Type B pancreatic cell (in vitro differentiated cells): Measurements from ENCODE around the gene FCAR. TPM values are rescaled to one million over a fixed set of nuclear protein-coding genes. Genes with fewer than 3 reads are reported as not detected.
"Not testable (repeated sequence)": the region's sequence is repeated elsewhere in the genome, so short reads cannot be mapped to it uniquely, and the experiment has no call there.

Experiments used
- DNase-seq: peaks from one replicate; pipeline ENCODE4 v3.0.0; 2021; ENCODE audit warnings: mixed read lengths; ENCODE audit not compliant: unreplicated experiment; ENCODE audit errors: extremely low spot score
- H3K27ac Mint-ChIP-seq: 2 replicates; pipeline ENCODE4 v1.8.0; 2021; ENCODE audit warnings: mild to moderate bottlenecking, mixed read lengths
- H3K27me3 Mint-ChIP-seq: 2 replicates; pipeline ENCODE4 v1.8.0; 2021; ENCODE audit warnings: mixed read lengths
- H3K36me3 Mint-ChIP-seq: 2 replicates; pipeline ENCODE4 v1.8.0; 2021; ENCODE audit warnings: mixed read lengths
- H3K4me1 Mint-ChIP-seq: one replicate; pipeline ENCODE4 v1.8.0; 2021; ENCODE audit warnings: mixed read lengths; ENCODE audit not compliant: unreplicated experiment
- H3K4me3 Mint-ChIP-seq: 2 replicates; pipeline ENCODE4 v1.8.0; 2021; ENCODE audit warnings: mild to moderate bottlenecking, mixed read lengths
- H3K9me3 Mint-ChIP-seq: 2 replicates; pipeline ENCODE4 v1.8.0; 2021; ENCODE audit warnings: mixed read lengths
- long read RNA-seq: library from polyadenylated mRNA; unstranded; transcript quantifications from one replicate; pipeline ENCODE4 v2.0.0, GENCODE V29; 2020
- total RNA-seq: library from RNA; stranded (reverse); gene quantifications from 2 replicates; pipeline ENCODE4 v1.2.1, GENCODE V29; 2021; ENCODE audit warnings: low replicate concordance
- TF ChIP-seq, protein P1 (sequence below): fragments of 200-600 bp; sonication (generic); conservative IDR thresholded peaks from 2 replicates; pipeline ENCODE4 v1.5.0; 2021; ENCODE audit warnings: antibody characterized with exemption, mild to moderate bottlenecking

FCAR gene
- total RNA-seq, result not detected in 2 replicates
- long read RNA-seq, result 0 reads

DNA sequence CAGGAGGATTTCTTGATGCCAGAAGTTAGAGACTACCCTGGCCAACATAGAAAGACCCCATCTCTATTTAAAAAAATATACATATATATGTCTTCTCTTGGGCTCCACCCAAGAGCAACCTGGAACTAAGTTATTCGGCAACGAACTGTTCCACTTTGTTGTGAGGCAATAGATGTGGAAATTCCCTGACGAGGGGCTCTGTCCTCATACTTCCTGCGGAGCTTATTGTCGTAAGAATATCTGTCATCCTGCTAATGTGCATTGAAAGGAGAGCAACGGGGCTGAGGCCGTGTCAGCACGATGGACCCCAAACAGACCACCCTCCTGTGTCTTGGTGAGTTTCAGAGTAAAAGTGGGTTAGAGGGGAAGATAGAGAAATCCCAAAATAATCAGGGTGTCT is at the start of gene FCAR:
Gene FCAR, plus strand, starts transcription at position 246 of the 400 bp plus-strand sequence. Its CDS starts 55 bp downstream, at position 301.
- H3K4me1 Mint-ChIP-seq, result no peaks in the 10 kb centered on the region
- H3K27me3 Mint-ChIP-seq, result no peaks in the 10 kb centered on the region
- no peak for DNase-seq
- TF ChIP-seq, protein P1, sequence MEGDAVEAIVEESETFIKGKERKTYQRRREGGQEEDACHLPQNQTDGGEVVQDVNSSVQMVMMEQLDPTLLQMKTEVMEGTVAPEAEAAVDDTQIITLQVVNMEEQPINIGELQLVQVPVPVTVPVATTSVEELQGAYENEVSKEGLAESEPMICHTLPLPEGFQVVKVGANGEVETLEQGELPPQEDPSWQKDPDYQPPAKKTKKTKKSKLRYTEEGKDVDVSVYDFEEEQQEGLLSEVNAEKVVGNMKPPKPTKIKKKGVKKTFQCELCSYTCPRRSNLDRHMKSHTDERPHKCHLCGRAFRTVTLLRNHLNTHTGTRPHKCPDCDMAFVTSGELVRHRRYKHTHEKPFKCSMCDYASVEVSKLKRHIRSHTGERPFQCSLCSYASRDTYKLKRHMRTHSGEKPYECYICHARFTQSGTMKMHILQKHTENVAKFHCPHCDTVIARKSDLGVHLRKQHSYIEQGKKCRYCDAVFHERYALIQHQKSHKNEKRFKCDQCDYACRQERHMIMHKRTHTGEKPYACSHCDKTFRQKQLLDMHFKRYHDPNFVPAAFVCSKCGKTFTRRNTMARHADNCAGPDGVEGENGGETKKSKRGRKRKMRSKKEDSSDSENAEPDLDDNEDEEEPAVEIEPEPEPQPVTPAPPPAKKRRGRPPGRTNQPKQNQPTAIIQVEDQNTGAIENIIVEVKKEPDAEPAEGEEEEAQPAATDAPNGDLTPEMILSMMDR, result no peak
- H3K27ac Mint-ChIP-seq, result no peak within 1 kb of the TSS
- H3K36me3 Mint-ChIP-seq, result no peaks in the 10 kb centered on the region
- no peaks in the 10 kb centered on the region for H3K9me3 Mint-ChIP-seq
- H3K4me3 Mint-ChIP-seq, result no peak within 1 kb of the TSS

GRCh38 chr19:54824416-54824815 is 49.6 kb upstream of the FCAR start:
- not testable (repeated sequence) for H3K27ac Mint-ChIP-seq, DNase-seq, H3K4me1 Mint-ChIP-seq, H3K4me3 Mint-ChIP-seq, H3K27me3 Mint-ChIP-seq, H3K9me3 Mint-ChIP-seq, H3K36me3 Mint-ChIP-seq

- not testable (repeated sequence) for H3K27ac Mint-ChIP-seq, H3K4me1 Mint-ChIP-seq, H3K9me3 Mint-ChIP-seq, H3K27me3 Mint-ChIP-seq, H3K36me3 Mint-ChIP-seq, DNase-seq, H3K4me3 Mint-ChIP-seq
These were observed 48.7 kb upstream of the FCAR start for GRCh38 chr19:54825326-54825725.

DNA sequence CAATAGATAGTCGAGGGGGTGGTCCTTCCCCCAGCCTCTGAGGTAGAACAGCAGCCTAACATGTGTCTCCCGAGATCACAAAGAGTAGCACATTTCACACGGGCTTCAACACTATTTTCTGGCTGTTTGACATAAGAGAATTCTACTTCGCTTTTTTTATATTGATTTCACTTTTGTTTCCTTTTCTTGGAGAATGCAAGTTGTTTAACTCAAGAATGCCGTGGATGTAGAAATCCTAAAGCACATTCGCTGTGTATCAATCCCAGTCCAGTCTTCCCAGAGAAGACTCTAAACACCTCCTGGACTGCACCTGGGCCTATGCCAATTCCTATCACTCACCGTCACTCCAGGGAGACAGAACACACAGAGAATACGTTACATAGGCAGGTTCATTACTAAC is 46.0 kb upstream of the FCAR start:
- H3K27me3 Mint-ChIP-seq, H3K27ac Mint-ChIP-seq, DNase-seq, H3K36me3 Mint-ChIP-seq, H3K4me3 Mint-ChIP-seq, H3K4me1 Mint-ChIP-seq, H3K9me3 Mint-ChIP-seq: not testable (repeated sequence)

GRCh38 chr19:54832496-54832895 is 41.5 kb upstream of the FCAR start, which contains the start of gene KIR2DS4:
KIR2DS4 (plus strand) TSS chr19:54832676.
- not testable (repeated sequence) for H3K4me3 Mint-ChIP-seq, H3K36me3 Mint-ChIP-seq, H3K27ac Mint-ChIP-seq, H3K4me1 Mint-ChIP-seq, DNase-seq, H3K27me3 Mint-ChIP-seq, H3K9me3 Mint-ChIP-seq

DNA sequence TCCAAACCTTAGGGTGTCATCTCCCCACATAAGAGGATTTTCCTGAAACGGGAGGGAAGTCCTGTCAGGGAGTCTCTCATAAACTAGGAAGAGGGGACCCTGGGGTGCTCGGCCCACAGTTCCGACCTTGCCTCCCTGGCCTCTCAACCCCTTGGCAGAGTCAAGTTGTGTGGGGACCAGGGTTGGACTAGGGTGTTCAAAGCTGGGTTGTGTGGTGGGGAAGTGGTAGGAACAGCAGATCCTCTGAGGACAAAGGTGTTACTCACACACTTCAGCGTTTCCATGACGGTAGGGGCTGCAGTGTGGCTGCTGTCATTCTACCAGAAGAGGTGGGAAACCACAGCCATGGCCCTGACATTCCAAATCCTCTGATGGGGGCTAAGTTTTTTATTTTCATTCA is 38.9 kb upstream of the FCAR start:
- H3K9me3 Mint-ChIP-seq, H3K27me3 Mint-ChIP-seq, H3K4me3 Mint-ChIP-seq, H3K4me1 Mint-ChIP-seq, H3K36me3 Mint-ChIP-seq, DNase-seq, H3K27ac Mint-ChIP-seq: not testable (repeated sequence)

DNA sequence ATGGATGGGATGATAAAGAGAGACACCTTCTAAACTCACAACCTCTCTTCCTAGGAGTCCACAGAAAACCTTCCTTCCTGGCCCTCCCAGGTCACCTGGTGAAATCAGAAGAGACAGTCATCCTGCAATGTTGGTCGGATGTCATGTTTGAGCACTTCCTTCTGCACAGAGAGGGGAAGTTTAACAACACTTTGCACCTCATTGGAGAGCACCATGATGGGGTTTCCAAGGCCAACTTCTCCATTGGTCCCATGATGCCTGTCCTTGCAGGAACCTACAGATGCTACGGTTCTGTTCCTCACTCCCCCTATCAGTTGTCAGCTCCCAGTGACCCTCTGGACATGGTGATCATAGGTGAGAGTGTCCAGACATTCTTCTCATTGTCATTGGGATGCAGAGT is 36.5 kb upstream of the FCAR start:
- not testable (repeated sequence) for DNase-seq, H3K9me3 Mint-ChIP-seq, H3K4me1 Mint-ChIP-seq, H3K27me3 Mint-ChIP-seq, H3K36me3 Mint-ChIP-seq, H3K4me3 Mint-ChIP-seq, H3K27ac Mint-ChIP-seq

DNA sequence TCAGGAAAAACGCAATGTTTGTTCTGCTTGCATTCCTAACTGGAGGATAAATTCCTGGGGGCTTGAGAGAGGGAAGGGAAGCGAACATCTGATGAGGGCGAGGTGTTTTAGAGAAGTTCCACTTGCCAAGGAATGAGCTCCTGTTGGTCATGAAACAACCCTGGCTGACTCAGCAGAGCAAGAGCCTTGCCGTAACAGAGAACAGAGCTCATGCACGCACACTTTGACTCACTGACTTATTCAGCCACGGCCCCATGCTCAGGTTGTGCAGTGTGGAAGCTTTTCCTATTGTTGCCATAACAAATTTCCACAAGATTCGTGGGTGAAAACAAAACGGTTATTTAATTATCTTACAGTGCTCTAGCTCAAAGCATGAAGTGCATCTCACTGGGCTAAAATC is 30.9 kb upstream of the FCAR start:
- not testable (repeated sequence) for H3K4me3 Mint-ChIP-seq, H3K27me3 Mint-ChIP-seq, H3K4me1 Mint-ChIP-seq, H3K27ac Mint-ChIP-seq, H3K36me3 Mint-ChIP-seq, DNase-seq
- peaks cover 10% of the 10 kb centered on the region for H3K9me3 Mint-ChIP-seq

DNA sequence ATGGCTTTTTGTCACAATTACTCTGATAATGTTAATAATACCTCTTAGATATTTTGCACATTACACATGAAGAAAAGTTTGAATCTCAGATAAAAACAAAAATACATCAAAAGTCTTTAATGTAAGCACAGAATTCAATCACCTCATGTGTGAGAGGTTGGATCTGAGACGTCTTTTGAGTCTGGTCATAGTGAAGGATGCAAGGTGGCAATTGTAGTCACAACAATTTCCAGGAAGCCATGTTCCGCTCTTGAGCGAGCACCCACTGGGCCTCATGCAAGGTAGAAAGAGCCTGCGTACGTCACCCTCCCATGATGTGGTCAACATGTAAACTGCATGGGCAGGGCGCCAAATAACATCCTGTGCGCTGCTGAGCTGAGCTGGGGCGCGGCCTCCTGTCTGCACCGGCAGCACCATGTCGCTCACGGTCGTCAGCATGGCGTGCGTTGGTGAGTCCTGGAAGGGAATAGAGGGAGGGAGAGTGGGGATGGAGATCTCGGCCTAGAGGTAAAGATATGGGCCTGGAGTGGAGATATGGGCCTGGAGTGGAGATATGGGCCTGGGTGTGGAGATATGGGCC is 23.9 kb upstream of the FCAR start, which contains the start of gene KIR3DL2:
Gene KIR3DL2, plus strand, starts transcription at position 383 of the 580 bp plus-strand sequence. Its CDS starts 33 bp downstream, at position 416.
- DNase-seq, H3K4me1 Mint-ChIP-seq, H3K36me3 Mint-ChIP-seq, H3K27me3 Mint-ChIP-seq, H3K4me3 Mint-ChIP-seq, H3K27ac Mint-ChIP-seq: not testable (repeated sequence)
- H3K9me3 Mint-ChIP-seq, result peaks cover 13% of the 10 kb centered on the region

GRCh38 chr19:54850930-54851329 is 23.1 kb upstream of the FCAR start:
- Mint-ChIP-seq H3K4me1 (no peaks in the 10 kb centered on the region), H3K9me3 (peaks cover 14% of the 10 kb centered on the region), H3K27ac (no peak overlapping the region), H3K36me3 (no peaks in the 10 kb centered on the region), H3K4me3 (no peak overlapping the region), H3K27me3 (no peaks in the 10 kb centered on the region)
- no peak for DNase-seq
- TF ChIP-seq, protein P1, result no peak
